ENCODE measurements around the gene MBD6.

Gene MBD6

GRCh38 chr12:57522011-57522886 lies at the start of gene MBD6:
MBD6 (plus strand) TSS chr12:57522824; CDS start chr12:57524304, 1,480 bp downstream.
- DNase-seq: peak; percentile 87

DNA sequence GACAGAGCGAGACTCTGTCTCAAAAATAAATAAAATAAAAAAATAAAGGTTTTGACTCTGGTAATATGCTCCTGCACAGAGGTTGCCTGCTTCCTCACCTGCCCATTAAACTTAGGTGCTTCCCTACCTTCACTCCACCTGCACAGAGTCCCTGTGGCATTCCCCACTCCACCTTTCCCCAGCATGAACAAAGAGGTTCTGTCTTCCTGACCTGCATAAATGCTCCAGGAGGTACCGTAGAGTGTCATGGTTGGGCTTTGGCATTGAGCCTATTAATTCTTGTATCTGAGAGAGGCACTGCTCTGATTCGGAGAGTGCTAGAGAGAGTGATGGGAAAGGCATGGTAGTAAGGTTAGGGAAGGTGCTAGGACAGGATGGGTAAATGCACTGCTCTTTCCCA lies 49.2 kb upstream of the MBD6 start:
- no peak for DNase-seq

GRCh38 chr12:57473886-57474285 lies 48.7 kb upstream of the MBD6 start:
- no peak for DNase-seq

- DNase-seq: no peak
Observed at GRCh38 chr12:57474430-57474829, 48.2 kb upstream of the MBD6 start.

- DNase-seq: no peak
Observed at GRCh38 chr12:57474862-57475261, 47.8 kb upstream of the MBD6 start.

DNA sequence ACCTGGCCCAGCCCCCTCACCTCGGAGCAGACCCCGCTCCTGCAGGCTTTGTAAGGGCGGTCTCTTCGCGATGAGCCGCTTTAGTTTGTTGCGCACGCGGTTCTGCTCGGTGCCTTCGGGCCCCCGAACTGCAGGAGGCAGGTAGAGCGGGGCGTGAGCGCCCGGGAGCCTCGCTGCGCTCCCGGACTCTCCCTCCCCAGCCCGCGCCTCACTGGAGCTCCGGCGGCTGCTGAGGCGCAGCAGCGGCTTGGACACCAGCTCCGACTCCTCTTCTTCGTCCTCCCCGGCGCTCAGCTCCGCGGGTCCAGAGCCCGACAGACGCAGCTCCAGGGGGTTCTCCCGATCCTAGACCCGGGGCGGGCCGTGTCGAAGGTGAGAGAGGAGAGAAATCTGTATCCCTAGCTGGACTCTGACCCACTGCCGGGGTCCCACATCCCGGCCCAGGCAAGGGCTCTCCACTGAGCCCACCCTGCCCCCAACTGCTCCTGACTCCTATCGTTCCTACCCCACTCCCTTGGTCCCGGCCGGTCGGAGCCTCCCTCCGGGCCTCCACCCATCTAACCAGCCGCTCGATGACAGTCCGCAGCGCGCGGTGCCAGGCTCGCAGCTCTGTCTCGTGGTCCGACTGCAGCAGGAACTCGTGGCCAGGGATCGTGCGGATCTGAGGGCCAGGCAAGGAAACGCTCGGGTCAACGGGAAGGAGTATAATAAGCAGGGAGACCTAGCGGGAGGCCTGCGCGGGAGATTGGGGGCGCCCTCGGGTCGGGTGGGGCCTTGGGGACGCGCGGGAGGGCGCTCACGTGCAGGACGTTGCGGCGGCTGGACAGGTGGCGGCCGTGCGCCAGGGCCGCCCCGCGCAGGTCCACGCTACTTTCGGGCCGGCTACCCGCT lies 47.1 kb upstream of the MBD6 start:
- DNase-seq: no peak

DNA sequence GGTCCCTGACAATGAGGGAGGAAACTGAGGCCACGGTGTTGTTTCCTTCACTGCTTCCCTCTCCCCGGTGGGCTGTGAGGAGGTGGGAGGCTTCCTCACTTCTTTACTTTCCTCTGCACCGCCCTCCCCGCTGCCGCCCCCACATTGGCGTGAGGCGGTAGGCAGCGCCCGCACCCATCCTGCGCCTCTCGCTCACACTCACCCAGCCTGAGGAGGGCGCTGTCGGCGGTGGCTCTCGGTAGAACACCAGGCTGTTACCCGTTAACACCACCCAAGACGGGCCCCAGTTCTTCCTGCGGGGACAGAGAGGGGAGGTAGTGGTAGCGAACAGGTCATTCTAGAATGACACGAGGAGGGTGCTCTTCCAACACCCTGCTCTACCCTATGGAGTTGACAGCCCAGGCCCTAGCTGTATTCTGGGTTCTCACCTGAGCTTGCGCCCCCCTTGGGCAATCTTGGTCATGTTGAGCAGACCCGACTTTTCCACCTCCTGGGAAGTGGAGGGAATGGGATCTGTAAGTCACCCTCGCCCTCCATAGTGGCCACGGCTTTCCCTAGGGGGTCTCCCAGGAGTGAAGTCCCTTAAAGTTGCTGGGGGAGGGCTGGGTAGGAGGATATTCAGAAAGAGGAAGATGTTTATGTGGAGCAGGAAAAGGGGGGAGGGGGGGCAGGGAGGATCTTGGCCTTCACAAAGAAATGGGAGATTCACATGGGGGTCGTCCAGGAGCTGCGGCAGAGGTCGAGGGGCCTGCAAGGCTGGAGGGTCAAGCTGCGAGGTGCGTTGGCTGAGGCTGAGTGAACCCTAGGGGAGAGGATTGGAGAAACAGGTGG lies 46.2 kb upstream of the MBD6 start:
- no peak for DNase-seq

DNA sequence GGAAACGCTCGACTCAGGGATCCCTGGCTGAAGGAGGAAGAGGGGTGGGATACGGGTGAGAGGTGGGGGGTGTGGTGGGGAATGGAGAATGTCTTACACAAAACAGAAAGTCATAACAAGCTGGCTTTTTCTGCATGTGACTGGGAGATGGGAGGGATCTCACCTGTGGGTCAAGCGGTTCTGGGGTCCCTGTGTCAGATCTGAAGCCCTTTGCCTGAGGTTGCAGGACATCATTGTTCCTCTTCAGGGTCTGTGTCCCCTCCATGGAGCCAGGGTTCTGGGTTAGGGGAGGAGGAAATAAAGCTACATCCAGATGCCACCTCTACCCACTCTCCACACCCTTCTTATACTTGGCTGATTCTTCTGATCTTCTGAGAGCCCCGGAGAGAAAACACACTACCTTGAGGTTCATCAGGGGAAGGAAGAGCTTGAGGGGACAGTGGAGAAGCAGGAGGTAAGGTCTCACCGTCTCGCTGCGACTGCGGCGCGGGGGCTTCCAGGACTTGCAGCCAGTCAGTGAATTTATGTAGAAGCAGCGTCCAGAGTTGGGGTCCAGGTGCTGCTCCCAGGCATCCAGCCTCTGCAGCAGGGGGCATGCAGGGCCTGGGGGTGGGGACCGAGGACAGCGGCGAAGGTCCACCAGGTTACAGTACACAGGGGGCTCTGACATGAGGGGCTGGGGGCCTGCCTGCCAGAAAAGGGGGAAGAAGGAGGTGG lies 45.5 kb upstream of the MBD6 start:
- DNase-seq: no peak

GRCh38 chr12:57477710-57478681 lies 44.6 kb upstream of the MBD6 start:
- DNase-seq: no peak

- no peak for DNase-seq
Observed at GRCh38 chr12:57479043-57479375, 43.6 kb upstream of the MBD6 start.

- DNase-seq: no peak
Observed at GRCh38 chr12:57479376-57480115, 43.1 kb upstream of the MBD6 start, which contains the start of gene ARHGAP9. ARHGAP9 (minus strand) TSS chr12:57479866; CDS start chr12:57479406, 460 bp downstream.

GRCh38 chr12:57481671-57482070 lies 41.0 kb upstream of the MBD6 start:
- no peak for DNase-seq

GRCh38 chr12:57483466-57483865 lies 39.2 kb upstream of the MBD6 start:
- DNase-seq: no peak

DNA sequence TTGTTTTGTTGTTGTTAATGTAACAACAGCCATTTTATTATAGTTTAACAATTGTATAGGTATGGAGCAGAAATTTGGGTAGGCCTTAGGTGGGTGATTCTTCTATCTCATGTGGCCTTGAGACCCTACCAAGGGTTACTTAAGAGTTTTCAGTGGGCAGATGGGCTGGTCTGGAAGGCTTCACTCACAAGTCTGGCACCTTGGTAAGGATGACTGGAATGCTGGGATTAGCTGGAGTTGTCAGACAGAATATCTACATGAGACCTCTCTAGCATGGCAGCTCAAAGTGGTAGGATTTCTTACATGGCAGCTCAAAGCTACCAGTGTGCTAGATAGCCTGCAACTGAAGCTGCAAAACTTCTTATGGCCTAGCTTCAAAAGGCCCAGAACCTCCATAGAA lies 36.9 kb upstream of the MBD6 start:
- DNase-seq: no peak

DNA sequence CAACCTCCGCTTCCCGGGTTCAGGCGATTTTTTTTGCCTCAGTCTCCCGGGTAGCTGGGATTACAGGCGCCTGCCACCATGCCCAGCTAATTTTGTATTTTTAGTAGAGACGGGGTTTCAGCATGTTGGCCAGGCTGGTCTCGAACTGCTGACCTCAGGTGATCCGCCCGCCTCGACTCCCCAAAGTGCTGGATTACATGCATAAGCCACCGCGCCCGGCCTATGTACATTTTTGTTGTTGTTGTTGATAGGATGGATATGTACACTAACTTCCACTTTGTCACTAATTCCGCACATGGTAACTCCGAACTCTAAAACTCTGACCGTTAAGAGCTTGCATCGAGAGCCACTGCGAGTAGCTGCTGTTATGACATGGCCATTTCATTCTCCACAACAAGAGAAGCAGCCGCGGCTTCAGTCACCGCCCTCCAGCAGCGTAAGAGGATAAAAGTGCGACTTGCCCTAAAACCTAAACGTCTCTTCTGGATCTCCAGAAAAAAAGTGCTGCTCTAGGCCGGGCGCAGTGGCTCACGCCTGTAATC lies 35.5 kb upstream of the MBD6 start:
- no peak for DNase-seq

- peak; percentile 96 for DNase-seq
Observed at GRCh38 chr12:57487597-57488401, 34.8 kb upstream of the MBD6 start, which contains the start of gene MARS1. MARS1 (plus strand) TSS chr12:57488068; CDS start chr12:57488091, 23 bp downstream.

DNA sequence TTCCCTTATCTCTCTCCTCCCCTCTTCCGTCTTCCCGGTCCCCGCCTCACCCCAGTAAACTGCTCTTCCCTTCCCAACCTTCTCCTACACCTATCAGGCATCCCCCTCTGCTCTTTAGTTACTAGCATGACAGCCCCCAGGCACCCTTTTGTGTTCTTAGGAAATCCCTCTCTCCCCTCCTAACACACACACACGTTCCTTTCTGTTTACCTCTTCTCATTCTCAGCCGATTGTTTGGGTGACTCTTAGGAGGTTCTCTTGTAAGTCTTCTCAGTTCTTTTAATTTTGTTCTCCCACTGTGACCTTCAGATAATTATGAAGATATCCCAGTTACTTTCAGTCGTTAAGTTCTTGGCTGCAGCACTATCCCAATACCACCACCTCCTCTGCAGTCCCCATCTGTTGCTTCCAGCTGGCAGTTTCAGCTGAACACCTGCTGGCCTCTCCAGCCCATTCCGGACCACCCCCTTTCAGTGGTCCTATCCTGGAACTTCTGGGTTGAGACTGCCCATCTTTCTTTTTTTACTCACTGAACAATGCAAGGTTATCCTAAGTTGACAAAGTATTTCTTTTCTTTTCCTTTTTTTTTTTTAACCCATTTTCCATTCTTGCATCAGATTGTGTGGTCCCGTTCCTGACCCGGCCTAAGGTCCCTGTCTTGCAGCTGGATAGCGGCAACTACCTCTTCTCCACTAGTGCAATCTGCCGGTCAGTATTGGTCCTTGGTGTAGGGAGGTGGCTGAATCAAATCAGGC lies 34.0 kb upstream of the MBD6 start:
- DNase-seq: no peak

DNA sequence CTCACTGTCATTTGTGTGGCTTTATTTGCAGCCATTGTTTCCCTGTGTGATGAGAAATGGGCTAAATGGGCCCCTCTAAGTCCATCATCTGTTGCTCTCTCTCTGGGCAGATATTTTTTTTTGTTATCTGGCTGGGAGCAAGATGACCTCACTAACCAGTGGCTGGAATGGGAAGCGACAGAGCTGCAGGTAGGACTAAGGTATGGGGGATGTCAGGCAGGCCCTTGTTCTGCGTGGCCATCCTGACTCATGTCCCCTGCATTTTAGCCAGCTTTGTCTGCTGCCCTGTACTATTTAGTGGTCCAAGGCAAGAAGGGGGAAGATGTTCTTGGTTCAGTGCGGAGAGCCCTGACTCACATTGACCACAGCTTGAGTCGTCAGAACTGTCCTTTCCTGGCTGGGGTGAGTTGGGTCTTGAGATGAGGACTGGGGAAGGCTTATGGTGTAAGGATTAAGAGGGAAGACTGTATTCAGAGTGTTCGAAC lies 33.4 kb upstream of the MBD6 start:
- no peak for DNase-seq
